Measurements from ENCODE around the gene CLCA2. TPM values are rescaled to one million over a fixed set of nuclear protein-coding genes. Genes with fewer than 3 reads are reported as not detected.

Gene CLCA2
- total and polyA plus RNA-seq, 2 donors (not counting 1 experiment from before 2014, with no cell fraction given), result not detected

- H4K20me1 ChIP-seq (ENCODE audit: control insufficient read depth, insufficient read depth, low read length, poor library complexity, severe bottlenecking), result no peaks in the 10 kb centered on the region
- intact Hi-C loops (cut with micrococcal nuclease), result no loop called here
- CTCF ChIA-PET, result interaction anchor here (1.0 to 6.7 kb wide), 8 partner anchors 9 to 213 kb away, joined by 3 to 53 read pairs (median 4); no protein-coding TSS in a partner anchor
- TF ChIP-seq CTCF (IDR thresholded peaks at IDR 0.05), result no peak
- no peak for TF ChIP-seq EZH2 (IDR thresholded peaks at IDR 0.05; ENCODE audit: borderline replicate concordance, insufficient read depth, low read depth, low read length, poor library complexity, severe bottlenecking)
- no peaks in the 10 kb centered on the region for H3K9me3 ChIP-seq (ENCODE audit: control extremely low read depth in 1 of 3, control insufficient read depth in 2 of 3, insufficient read depth in 1 of 3, low read length in 2 of 3)
- H3K4me2 ChIP-seq (replicated peaks; ENCODE audit: low read depth, low read length, poor library complexity, severe bottlenecking), result no peak overlapping the region
- DNase-seq (no peak), ATAC-seq (ENCODE audit: low read depth) (no peak)
- Mint-ChIP-seq H3K27me3 (peaks cover 25% of the 10 kb centered on the region), H3K4me3 (no peak overlapping the region), H3K9me3 (ENCODE audit: insufficient read depth) (no peaks in the 10 kb centered on the region), H3K27ac (no peak overlapping the region), H3K4me1 (peaks cover 8% of the 10 kb centered on the region)
- no peaks in the 10 kb centered on the region for H3K36me3 ChIP-seq (replicated peaks in 1 of 2; ENCODE audit: control extremely low read depth in 1 of 2, control insufficient read depth in 1 of 2, extremely low read depth in 1 of 2, insufficient read depth in 2 of 2, low read length in 1 of 2)
- H3K79me2 ChIP-seq (ENCODE audit: control insufficient read depth, insufficient read depth, low read length), result no peaks in the 10 kb centered on the region
- POLR2A ChIA-PET, result no interaction called here
- H3K27ac ChIP-seq (ENCODE audit: low read length in 2 of 2), result no peak overlapping the region
- no peak overlapping the region for H2AFZ ChIP-seq (ENCODE audit: insufficient read depth, low read depth, low read length, poor library complexity, severe bottlenecking)
- peaks cover 0 to 11% (median 4%) of the 10 kb centered on the region in 4 experiments for H3K27me3 ChIP-seq (replicated peaks in 1 of 4; ENCODE audit: control extremely low read depth in 1 of 4, control insufficient read depth in 3 of 4, insufficient read depth in 4 of 4, low read length in 3 of 4)
- WGBS (ENCODE audit: insufficient coverage), result 94% methylated on average over 2 of the region's 4 CpGs
- peaks cover 0 to 21% of the 10 kb centered on the region in 2 donors for H3K4me1 ChIP-seq (ENCODE audit: control insufficient read depth in 2 of 2, insufficient read depth in 2 of 2, low read length in 2 of 2)
- no peak overlapping the region for H3K4me3 ChIP-seq (ENCODE audit: control extremely low read depth in 1 of 5, extremely low read depth in 1 of 5, insufficient read depth in 1 of 5, low read depth in 2 of 5, low read length in 4 of 5)
- no peak overlapping the region for H3K9ac ChIP-seq (ENCODE audit: low read length)
Measured at GRCh38 chr1:86505564-86505902, 81.6 kb downstream of the CLCA2 start.

Other genes with a start within 250 kb of the CLCA2 start
- gene ODF2L, start 27.8 kb upstream of the CLCA2 start, total RNA-seq, result 61.3 and 65.9 TPM in 2 replicates
- 13.0 and 15.9 TPM in 2 replicates for gene ODF2L, start 27.8 kb upstream of the CLCA2 start, polyA plus RNA-seq
- not detected in 2 replicates for gene CLCA1, start 44.8 kb downstream of the CLCA2 start, total RNA-seq
- gene CLCA1, start 44.8 kb downstream of the CLCA2 start, polyA plus RNA-seq, result not detected in 2 replicates
- gene CLCA4, start 122.9 kb downstream of the CLCA2 start, total RNA-seq, result not detected in 2 replicates
- gene CLCA4, start 122.9 kb downstream of the CLCA2 start, polyA plus RNA-seq, result not detected in 2 replicates

Measured in B cell (primary cell).